ENCODE measurements around the gene HS1BP3. TPM values are rescaled to one million over a fixed set of nuclear protein-coding genes. Genes with fewer than 3 reads are reported as not detected.
A peak's percentile ranks its signal among the peaks of the same experiment; 100 is the strongest.

HS1BP3 gene
- total RNA-seq, 1 donor from 2014 or later: 8.9 TPM

DNA sequence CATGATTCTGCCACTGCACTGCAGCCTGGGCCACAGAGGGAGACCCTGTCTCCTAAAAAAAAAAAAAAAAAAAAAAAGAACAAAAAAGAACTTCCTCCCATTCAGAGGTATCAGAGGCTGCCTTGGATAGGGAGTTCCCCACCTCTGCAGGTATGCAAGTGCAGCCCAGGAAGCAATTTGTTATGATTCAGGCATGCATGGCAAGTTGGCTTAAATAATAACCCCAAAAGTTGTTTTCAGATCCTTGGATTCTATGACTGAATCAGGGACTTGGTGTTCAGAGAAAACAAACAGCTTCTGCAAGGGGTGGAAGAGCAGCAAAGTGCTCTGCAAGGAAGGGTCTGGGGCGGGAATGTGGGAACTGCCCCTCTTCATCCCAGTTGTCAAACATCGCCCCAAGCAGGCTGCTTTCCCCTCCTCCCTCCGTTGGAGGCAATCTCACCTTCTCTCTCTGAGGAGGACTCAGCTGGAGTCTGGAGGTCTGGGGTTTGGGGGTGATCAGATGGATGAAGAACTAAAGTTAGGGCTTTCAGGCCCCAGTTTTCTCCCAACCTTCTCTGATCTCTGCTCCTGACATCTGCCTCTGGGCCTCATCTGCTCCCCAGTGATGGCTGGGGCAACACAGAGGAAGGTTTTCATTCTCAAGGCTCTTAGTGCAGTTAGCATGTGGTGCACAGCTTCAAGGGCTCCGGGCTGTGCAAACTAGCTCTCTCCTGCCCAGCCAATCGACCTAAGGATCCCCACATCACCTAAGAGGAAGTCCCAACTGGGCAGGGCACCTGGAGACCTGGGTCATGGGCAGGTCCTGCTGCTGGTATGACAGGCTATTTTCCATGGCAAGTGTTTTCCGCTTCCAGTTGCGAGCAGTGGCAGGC lies 12.5 kb upstream of the HS1BP3 start:
- Mint-ChIP-seq H3K4me3 (no peak overlapping the region), H3K9me3 (no peaks in the 10 kb centered on the region), H3K4me1 (peaks cover 2% of the 10 kb centered on the region), H3K27ac (no peak overlapping the region), H3K27me3 (peaks cover 79% of the 10 kb centered on the region), H3K36me3 (ENCODE audit: low read depth) (no peaks in the 10 kb centered on the region)
- no peak for DNase-seq
- intact Hi-C loops (cut with micrococcal nuclease): loop anchor here (10.0 kb wide), 1 partner anchor 91 kb away; no protein-coding TSS in a partner anchor

- peaks cover 75% of the 10 kb centered on the region for H3K27me3 Mint-ChIP-seq
- no peaks in the 10 kb centered on the region for H3K36me3 Mint-ChIP-seq (ENCODE audit: low read depth)
- H3K4me1 Mint-ChIP-seq: peaks cover 2% of the 10 kb centered on the region
- H3K4me3 Mint-ChIP-seq: no peak overlapping the region
- intact Hi-C loops (cut with micrococcal nuclease): loop anchor here (10.0 kb wide), 1 partner anchor 92 kb away; no protein-coding TSS in a partner anchor
- no peak overlapping the region for H3K27ac Mint-ChIP-seq
- no peaks in the 10 kb centered on the region for H3K9me3 Mint-ChIP-seq
- no peak for DNase-seq
These were observed 11.5 kb upstream of the HS1BP3 start for GRCh38 chr2:20662308-20662937.

DNA sequence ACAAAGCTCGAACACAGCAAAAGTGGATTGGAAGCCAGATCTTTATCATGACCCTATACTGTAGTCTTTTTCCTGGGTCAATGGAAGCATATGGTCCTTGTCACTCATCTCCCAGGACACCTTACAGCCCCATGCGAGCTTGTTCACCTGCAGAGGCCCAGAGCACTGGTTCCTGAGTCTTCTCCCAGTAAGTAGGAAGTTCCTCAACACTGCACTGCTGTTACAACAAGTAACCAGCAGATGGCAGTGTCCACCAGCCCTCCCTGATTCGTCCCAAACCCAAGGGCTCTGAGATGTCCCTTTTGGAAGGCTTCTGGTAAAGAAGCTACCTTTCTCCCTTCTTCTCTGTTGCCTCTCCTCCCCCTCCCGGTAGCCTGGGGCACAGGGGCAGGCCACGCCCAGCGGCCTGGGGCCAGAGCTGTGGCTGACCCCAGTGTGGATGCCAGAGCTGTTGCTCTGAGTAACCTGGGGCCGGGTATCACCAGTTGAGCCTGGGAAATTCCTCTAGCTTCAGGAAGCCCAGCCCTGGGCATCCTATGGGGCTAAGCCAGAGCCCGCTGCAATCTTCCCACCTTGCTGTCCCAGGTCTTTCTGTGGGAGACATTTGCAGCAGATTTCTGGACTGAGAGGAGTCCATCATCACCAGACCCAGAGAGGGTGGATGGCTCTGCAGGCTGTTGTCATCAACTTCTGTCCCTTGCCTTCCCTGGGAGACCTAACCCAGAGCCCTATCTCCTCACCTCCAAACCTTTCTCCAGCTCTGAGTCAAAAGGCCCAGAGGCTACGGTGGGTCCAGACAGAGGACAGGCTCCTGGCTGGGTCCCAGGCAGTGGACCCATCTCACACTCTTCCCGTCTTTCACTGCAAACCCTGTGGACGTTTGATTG lies 10.8 kb upstream of the HS1BP3 start:
- intact Hi-C loops (cut with micrococcal nuclease): loop anchor here (1.0 to 10.0 kb wide), 5 partner anchors 10 to 457 kb away; partner anchors contain the start of gene HS1BP3

DNA sequence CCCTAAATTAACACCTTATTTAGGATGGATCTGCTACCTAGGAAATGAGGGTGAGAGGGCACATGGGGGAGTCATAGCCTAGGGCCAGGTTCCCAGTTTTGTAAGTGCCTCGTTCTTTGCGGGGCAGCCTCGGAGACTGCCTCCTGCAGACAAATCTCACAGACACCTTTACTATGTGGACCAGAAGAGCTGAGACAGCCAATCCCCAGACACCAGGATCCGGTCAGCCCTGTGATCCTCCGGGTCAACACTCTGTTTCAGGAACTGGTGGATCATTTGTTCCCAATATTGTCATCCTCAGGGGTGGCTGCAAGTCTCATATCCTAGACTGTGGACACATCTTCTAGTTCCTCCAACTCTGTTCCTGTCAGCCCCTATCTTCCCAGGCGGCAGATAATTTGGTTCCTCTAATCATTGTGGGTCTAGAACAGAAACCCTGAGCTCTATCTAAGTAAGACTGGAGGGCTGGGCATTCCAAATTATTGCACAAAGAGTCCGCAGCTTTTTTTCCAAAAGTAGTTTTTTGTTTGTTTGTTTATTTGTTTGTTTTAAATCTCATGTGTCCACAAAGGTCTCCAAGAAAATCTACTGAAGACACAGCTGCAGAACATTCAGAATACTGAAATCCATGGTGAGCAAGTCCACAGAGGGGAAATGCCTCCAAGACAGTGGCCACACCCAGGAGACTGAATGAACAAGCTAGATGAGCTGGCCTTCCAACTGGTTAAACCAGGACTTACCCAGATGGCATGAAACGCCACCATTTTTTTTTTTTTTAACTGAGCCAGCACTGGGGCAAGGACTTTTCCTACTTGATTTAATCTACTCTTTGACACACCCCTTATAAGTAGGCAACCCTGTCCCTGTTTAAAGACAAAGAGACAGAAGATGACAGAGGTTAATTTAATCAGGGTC lies 9.9 kb upstream of the HS1BP3 start:
- no peak overlapping the region for H3K27ac Mint-ChIP-seq
- peaks cover 71% of the 10 kb centered on the region for H3K27me3 Mint-ChIP-seq
- intact Hi-C loops (cut with micrococcal nuclease): loop anchor here (1.0 to 10.0 kb wide), 5 partner anchors 9 to 458 kb away; partner anchors contain the start of gene HS1BP3
- H3K4me1 Mint-ChIP-seq: no peaks in the 10 kb centered on the region
- H3K36me3 Mint-ChIP-seq (ENCODE audit: low read depth): no peaks in the 10 kb centered on the region
- H3K4me3 Mint-ChIP-seq: no peak overlapping the region
- no peak for DNase-seq
- H3K9me3 Mint-ChIP-seq: no peaks in the 10 kb centered on the region

More for the DNA sequence above, 10.8 kb upstream of the HS1BP3 start:
- H3K36me3 Mint-ChIP-seq (ENCODE audit: low read depth): no peaks in the 10 kb centered on the region
- no peaks in the 10 kb centered on the region for H3K9me3 Mint-ChIP-seq
- no peak overlapping the region for H3K27ac Mint-ChIP-seq
- DNase-seq: peak; percentile 90
- H3K27me3 Mint-ChIP-seq: peaks cover 75% of the 10 kb centered on the region
- H3K4me1 Mint-ChIP-seq: peaks cover 2% of the 10 kb centered on the region
- H3K4me3 Mint-ChIP-seq: no peak overlapping the region

DNA sequence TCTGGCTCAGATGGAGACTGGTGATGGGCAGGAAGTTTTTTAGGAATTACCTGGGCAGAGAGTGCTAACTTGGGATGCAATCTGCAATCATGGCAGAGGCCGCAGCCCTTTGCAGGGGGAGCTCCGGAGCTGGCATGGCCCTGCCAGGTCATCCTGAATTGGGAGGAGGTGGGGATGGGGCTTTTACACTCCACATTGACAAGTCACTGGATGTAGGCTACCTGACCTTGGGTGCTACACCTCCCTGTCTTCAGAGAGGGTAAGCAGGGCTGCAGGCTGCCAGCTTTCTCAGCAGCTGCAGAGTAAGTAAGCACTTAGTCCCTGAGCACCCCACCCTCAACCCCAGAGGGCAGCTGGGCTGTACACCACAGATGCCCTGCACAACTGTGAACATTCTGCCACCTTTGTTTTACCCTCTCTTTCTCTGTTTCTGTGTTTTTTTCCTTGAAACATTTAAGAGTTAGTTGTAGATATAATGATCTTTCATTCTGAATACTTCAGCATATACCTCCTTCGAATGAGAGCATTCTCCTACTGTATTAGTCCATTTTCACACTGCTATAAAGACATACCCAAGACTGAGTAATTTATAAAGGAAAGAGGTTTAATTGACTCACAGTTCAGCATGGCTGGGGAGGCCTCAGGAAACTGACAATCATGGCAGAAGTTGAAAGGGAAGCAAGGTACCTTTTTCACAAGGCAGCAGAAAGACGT lies 6.8 kb upstream of the HS1BP3 start:
- Mint-ChIP-seq H3K27ac (no peak overlapping the region), H3K36me3 (ENCODE audit: low read depth) (no peaks in the 10 kb centered on the region), H3K4me3 (no peak overlapping the region), H3K4me1 (no peaks in the 10 kb centered on the region), H3K27me3 (peaks cover 53% of the 10 kb centered on the region), H3K9me3 (no peaks in the 10 kb centered on the region)
- DNase-seq: no peak
- intact Hi-C loops (cut with micrococcal nuclease): no loop called here

- no peak overlapping the region for H3K4me3 Mint-ChIP-seq
- peaks cover 1% of the 10 kb centered on the region for H3K4me1 Mint-ChIP-seq
- DNase-seq: no peak
- H3K9me3 Mint-ChIP-seq: no peaks in the 10 kb centered on the region
- H3K27me3 Mint-ChIP-seq: peaks cover 45% of the 10 kb centered on the region
- no peak overlapping the region for H3K27ac Mint-ChIP-seq
- no peaks in the 10 kb centered on the region for H3K36me3 Mint-ChIP-seq (ENCODE audit: low read depth)
- intact Hi-C loops (cut with micrococcal nuclease): no loop called here
These were observed 5.7 kb upstream of the HS1BP3 start for GRCh38 chr2:20656561-20656960.

GRCh38 chr2:20654535-20654813 lies 3.6 kb upstream of the HS1BP3 start:
- Mint-ChIP-seq H3K9me3 (no peaks in the 10 kb centered on the region), H3K4me1 (peaks cover 15% of the 10 kb centered on the region), H3K27ac (no peak overlapping the region), H3K36me3 (ENCODE audit: low read depth) (no peaks in the 10 kb centered on the region), H3K27me3 (peaks cover 27% of the 10 kb centered on the region), H3K4me3 (no peak overlapping the region)
- no peak for DNase-seq
- intact Hi-C loops (cut with micrococcal nuclease): loop anchor here (5.0 kb wide), 1 partner anchor 412 kb away; no protein-coding TSS in a partner anchor

GRCh38 chr2:20653695-20654534 lies 3.0 kb upstream of the HS1BP3 start:
- Mint-ChIP-seq H3K4me3 (no peak overlapping the region), H3K9me3 (no peaks in the 10 kb centered on the region), H3K27me3 (peaks cover 23% of the 10 kb centered on the region), H3K36me3 (ENCODE audit: low read depth) (no peaks in the 10 kb centered on the region), H3K4me1 (peaks cover 19% of the 10 kb centered on the region), H3K27ac (no peak overlapping the region)
- DNase-seq: no peak
- intact Hi-C loops (cut with micrococcal nuclease): loop anchor here (5.0 kb wide), 1 partner anchor 412 kb away; no protein-coding TSS in a partner anchor

DNA sequence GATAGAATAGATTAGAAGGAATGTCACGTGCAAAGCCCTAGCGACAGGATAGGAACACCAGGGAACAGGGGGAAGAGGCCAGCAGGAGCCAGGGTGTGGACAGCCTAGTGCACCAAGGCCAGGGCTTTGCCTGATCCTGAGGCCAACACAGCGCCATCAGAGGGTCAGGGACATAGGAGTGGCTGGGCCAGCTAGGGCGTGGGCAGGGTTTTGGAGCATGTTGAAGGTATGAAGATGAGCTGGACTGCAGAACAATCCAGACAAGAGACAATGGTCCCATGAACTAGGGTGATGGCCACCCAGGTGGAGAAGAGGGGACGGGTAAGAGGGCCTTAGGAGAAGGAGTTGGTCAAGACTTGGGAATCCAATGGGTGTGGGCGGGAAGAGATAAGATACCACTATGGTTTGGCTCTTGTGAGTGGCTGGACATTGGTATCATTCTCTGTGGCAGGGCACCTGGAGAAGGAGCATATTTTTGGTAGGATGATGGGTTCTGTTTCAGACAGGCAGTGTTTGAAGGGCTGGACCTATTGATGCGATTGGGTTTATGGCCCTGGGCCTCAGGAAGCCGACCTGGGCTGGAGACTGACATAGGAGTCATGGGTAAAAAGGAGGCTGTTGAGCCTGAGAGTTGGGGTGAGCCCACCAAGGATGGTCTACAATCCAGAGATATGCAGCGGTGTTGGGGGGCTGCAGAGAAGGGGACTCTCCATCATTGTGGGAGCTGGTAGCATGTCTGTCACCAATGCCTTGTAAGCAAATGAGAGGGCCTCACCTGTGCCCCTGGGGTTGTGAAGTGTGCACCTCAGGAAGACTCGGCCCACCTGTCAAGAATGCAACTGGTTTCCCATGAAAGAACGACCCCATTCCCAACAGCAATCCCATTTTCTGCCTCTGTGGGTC lies 2.0 kb upstream of the HS1BP3 start:
- H3K9me3 Mint-ChIP-seq: no peaks in the 10 kb centered on the region
- no peak for DNase-seq
- H3K4me3 Mint-ChIP-seq: no peak overlapping the region
- H3K4me1 Mint-ChIP-seq: peaks cover 28% of the 10 kb centered on the region
- H3K36me3 Mint-ChIP-seq (ENCODE audit: low read depth): no peaks in the 10 kb centered on the region
- H3K27me3 Mint-ChIP-seq: peaks cover 18% of the 10 kb centered on the region
- no peak overlapping the region for H3K27ac Mint-ChIP-seq
- intact Hi-C loops (cut with micrococcal nuclease): loop anchor here (5.0 kb wide), 1 partner anchor 411 kb away; no protein-coding TSS in a partner anchor

- peak overlapping the region; percentile 8 for H3K4me3 Mint-ChIP-seq
- no peaks in the 10 kb centered on the region for H3K9me3 Mint-ChIP-seq
- no peak overlapping the region for H3K27ac Mint-ChIP-seq
- H3K4me1 Mint-ChIP-seq: peaks cover 29% of the 10 kb centered on the region
- intact Hi-C loops (cut with micrococcal nuclease): loop anchor here (5.0 kb wide), 1 partner anchor 410 kb away; no protein-coding TSS in a partner anchor
- H3K36me3 Mint-ChIP-seq (ENCODE audit: low read depth): no peaks in the 10 kb centered on the region
- peaks cover 15% of the 10 kb centered on the region for H3K27me3 Mint-ChIP-seq
- no peak for DNase-seq
These were observed 1.2 kb upstream of the HS1BP3 start for GRCh38 chr2:20652141-20652540.

- no peak for DNase-seq
- H3K9me3 Mint-ChIP-seq: no peaks in the 10 kb centered on the region
- H3K27ac Mint-ChIP-seq: peak overlapping the region; percentile 89
- H3K4me3 Mint-ChIP-seq: peak overlapping the region; percentile 85
- H3K27me3 Mint-ChIP-seq: peaks cover 14% of the 10 kb centered on the region
- peaks cover 29% of the 10 kb centered on the region for H3K4me1 Mint-ChIP-seq
- intact Hi-C loops (cut with micrococcal nuclease): loop anchor here (1.0 to 5.0 kb wide), 5 partner anchors 10 to 409 kb away; partner anchors contain the start of genes LDAH and RHOB
- H3K36me3 Mint-ChIP-seq (ENCODE audit: low read depth): no peaks in the 10 kb centered on the region
These were observed 817 bp upstream of the HS1BP3 start for GRCh38 chr2:20651731-20652099.

All from activated CD4-positive, alpha-beta T cell treated with anti-CD3 and anti-CD28 coated beads, Interleukin-2, amount 10 ng/mL, durations not matched to agents 24 days and 14 days (primary cell).